ENCODE results near the gene SF3B5.

- TF ChIP-seq CTCF (conservative IDR thresholded peaks at IDR 0.05; ENCODE audit: low read length) (no peak), EZH2phosphoT487 (IDR thresholded peaks at IDR 0.05; ENCODE audit: borderline replicate concordance) (no peak)
Observed at GRCh38 chr6:144122861-144123260, 27.5 kb upstream of the SF3B5 start.
